Measurements from ENCODE around the gene CELF4. TPM values are rescaled to one million over a fixed set of nuclear protein-coding genes. Genes with fewer than 3 reads are reported as not detected.

CELF4 gene
- polyA plus RNA-seq, 1 donor (not counting 4 experiments of a cell fraction or from before 2014, with no cell fraction given): not detected

- Histone ChIP-seq H3K4me1 (ENCODE audit: control insufficient read depth, extremely low read depth, insufficient read depth, low read length) (peaks cover 3% of the 10 kb centered on the region), H3K79me2 (ENCODE audit: control insufficient read depth, insufficient read depth, low read length) (no peaks in the 10 kb centered on the region), H2AFZ (ENCODE audit: control insufficient read depth, low read length) (no peak overlapping the region), H4K20me1 (ENCODE audit: control insufficient read depth, extremely low read depth, insufficient read depth, low read length) (no peaks in the 10 kb centered on the region), H3K9me3 (ENCODE audit: control insufficient read depth, low read depth, low read length) (no peaks in the 10 kb centered on the region), H3K4me2 (ENCODE audit: control insufficient read depth, extremely low read depth, insufficient read depth, low read depth, low read length) (no peak overlapping the region), H3K9ac (ENCODE audit: control insufficient read depth, extremely low read depth, insufficient read depth, low read length) (no peak overlapping the region), H3K36me3 (ENCODE audit: control insufficient read depth in 2 of 2, extremely low read depth in 1 of 2, insufficient read depth in 2 of 2, low read length in 2 of 2) (no peaks in the 10 kb centered on the region), H3K4me3 (ENCODE audit: control insufficient read depth in 2 of 3, extremely low read depth in 1 of 3, insufficient read depth in 2 of 3, low read depth in 1 of 3, low read length in 3 of 3) (no peak overlapping the region), H3K27me3 (ENCODE audit: control insufficient read depth, extremely low read depth, insufficient read depth, low read length) (peaks cover 30% of the 10 kb centered on the region), H3K27ac (ENCODE audit: control insufficient read depth, insufficient read depth, low read length) (no peak overlapping the region), H3K9me1 (ENCODE audit: control insufficient read depth, extremely low read depth, insufficient read depth, low read length) (no peaks in the 10 kb centered on the region)
- DNase-seq (ENCODE audit: low read depth, low spot score) (no peak), FAIRE-seq (no peak)
- TF ChIP-seq EZH2 (IDR thresholded peaks at IDR 0.05; ENCODE audit: low read length) (no peak), CTCF (optimal IDR thresholded peaks at IDR 0.05 in 1 of 3, IDR thresholded peaks at IDR 0.05 in 1 of 3, conservative IDR thresholded peaks at IDR 0.05 in 1 of 3; ENCODE audit: extremely low read depth in 1 of 3, insufficient read depth in 2 of 3, low read length in 3 of 3) (no peak)
- dilution Hi-C loops (cut with MboI; ENCODE audit: extremely low pct_ligation_motif_present, low sequenced_read_pairs): no loop called here
Measured at GRCh38 chr18:37561986-37562385, 3.6 kb downstream of the CELF4 start.

- TF ChIP-seq EZH2 (IDR thresholded peaks at IDR 0.05; ENCODE audit: low read length): no peak
- no peak for TF ChIP-seq CTCF (optimal IDR thresholded peaks at IDR 0.05 in 1 of 3, IDR thresholded peaks at IDR 0.05 in 1 of 3, conservative IDR thresholded peaks at IDR 0.05 in 1 of 3; ENCODE audit: extremely low read depth in 1 of 3, insufficient read depth in 2 of 3, low read length in 3 of 3)
- Histone ChIP-seq H3K9me3 (ENCODE audit: control insufficient read depth, low read depth, low read length) (no peaks in the 10 kb centered on the region), H3K9ac (ENCODE audit: control insufficient read depth, extremely low read depth, insufficient read depth, low read length) (no peak overlapping the region), H2AFZ (ENCODE audit: control insufficient read depth, low read length) (no peak overlapping the region), H3K4me1 (ENCODE audit: control insufficient read depth, extremely low read depth, insufficient read depth, low read length) (no peaks in the 10 kb centered on the region), H3K4me2 (ENCODE audit: control insufficient read depth, extremely low read depth, insufficient read depth, low read depth, low read length) (no peak overlapping the region), H4K20me1 (ENCODE audit: control insufficient read depth, extremely low read depth, insufficient read depth, low read length) (no peaks in the 10 kb centered on the region), H3K36me3 (ENCODE audit: control insufficient read depth in 2 of 2, extremely low read depth in 1 of 2, insufficient read depth in 2 of 2, low read length in 2 of 2) (no peaks in the 10 kb centered on the region), H3K27me3 (ENCODE audit: control insufficient read depth, extremely low read depth, insufficient read depth, low read length) (peaks cover 15% of the 10 kb centered on the region), H3K9me1 (ENCODE audit: control insufficient read depth, extremely low read depth, insufficient read depth, low read length) (no peaks in the 10 kb centered on the region), H3K4me3 (ENCODE audit: control insufficient read depth in 2 of 3, extremely low read depth in 1 of 3, insufficient read depth in 2 of 3, low read depth in 1 of 3, low read length in 3 of 3) (no peak overlapping the region), H3K27ac (ENCODE audit: control insufficient read depth, insufficient read depth, low read length) (no peak overlapping the region), H3K79me2 (ENCODE audit: control insufficient read depth, insufficient read depth, low read length) (no peaks in the 10 kb centered on the region)
- DNase-seq (ENCODE audit: low read depth, low spot score) (no peak), FAIRE-seq (no peak)
- dilution Hi-C loops (cut with MboI; ENCODE audit: extremely low pct_ligation_motif_present, low sequenced_read_pairs): no loop called here
Measured at GRCh38 chr18:37560003-37560402, 5.6 kb downstream of the CELF4 start.

Measured in keratinocyte (primary cell).